ENCODE measurements around the gene PREX1. TPM values are rescaled to one million over a fixed set of nuclear protein-coding genes. Genes with fewer than 3 reads are reported as not detected.

The PREX1 gene
- total RNA-seq, 1 donor from 2014 or later, result 17.7 TPM

- TF ChIP-seq CTCF (IDR thresholded peaks at IDR 0.05), result no peak
- TF ChIP-seq POLR2AphosphoS5 (IDR thresholded peaks at IDR 0.05; ENCODE audit: insufficient read depth in 1 of 2, low read depth in 1 of 2), result no peak
- no peak for TF ChIP-seq POLR2A (IDR thresholded peaks at IDR 0.05)
- Histone ChIP-seq H3K9me3 (no peaks in the 10 kb centered on the region), H3K4me3 (no peak overlapping the region), H3K4me1 (peaks cover 16% of the 10 kb centered on the region), H3K27ac (no peak overlapping the region), H3K27me3 (no peaks in the 10 kb centered on the region), H3K36me3 (no peaks in the 10 kb centered on the region)
- no peak for DNase-seq (ENCODE audit: extremely low spot score in 2 of 2)
- intact Hi-C loops (cut with DNase I), result no loop called here
These were observed 137.8 kb downstream of the PREX1 start for GRCh38 chr20:48689874-48690571.

- no peaks in the 10 kb centered on the region for H3K27me3 ChIP-seq
- no peak overlapping the region for H3K27ac ChIP-seq
- H3K4me3 ChIP-seq, result no peak overlapping the region
- no peaks in the 10 kb centered on the region for H3K36me3 ChIP-seq
- TF ChIP-seq POLR2A (IDR thresholded peaks at IDR 0.05) (no peak), CTCF (IDR thresholded peaks at IDR 0.05) (no peak), POLR2AphosphoS5 (IDR thresholded peaks at IDR 0.05; ENCODE audit: insufficient read depth in 1 of 2, low read depth in 1 of 2) (no peak)
- intact Hi-C loops (cut with DNase I), result no loop called here
- DNase-seq (ENCODE audit: extremely low spot score in 2 of 2), result no peak
- H3K9me3 ChIP-seq, result no peaks in the 10 kb centered on the region
- H3K4me1 ChIP-seq, result peaks cover 21% of the 10 kb centered on the region
These were observed 138.4 kb downstream of the PREX1 start for GRCh38 chr20:48689388-48689787.

- intact Hi-C loops (cut with DNase I), result no loop called here
- peaks cover 25% of the 10 kb centered on the region for H3K4me1 ChIP-seq
- TF ChIP-seq CTCF (IDR thresholded peaks at IDR 0.05) (no peak), POLR2AphosphoS5 (IDR thresholded peaks at IDR 0.05; ENCODE audit: insufficient read depth in 1 of 2, low read depth in 1 of 2) (no peak), POLR2A (IDR thresholded peaks at IDR 0.05) (no peak)
- no peak for DNase-seq (ENCODE audit: extremely low spot score in 2 of 2)
- no peak overlapping the region for H3K4me3 ChIP-seq
- no peak overlapping the region for H3K27ac ChIP-seq
- H3K9me3 ChIP-seq, result no peaks in the 10 kb centered on the region
- H3K27me3 ChIP-seq, result no peaks in the 10 kb centered on the region
- H3K36me3 ChIP-seq, result no peaks in the 10 kb centered on the region
These were observed 139.2 kb downstream of the PREX1 start for GRCh38 chr20:48688579-48688978.

- Histone ChIP-seq H3K36me3 (no peaks in the 10 kb centered on the region), H3K4me1 (peaks cover 38% of the 10 kb centered on the region), H3K27ac (no peak overlapping the region), H3K4me3 (no peak overlapping the region), H3K9me3 (no peaks in the 10 kb centered on the region), H3K27me3 (no peaks in the 10 kb centered on the region)
- no peak for DNase-seq (ENCODE audit: extremely low spot score in 2 of 2)
- no peak for TF ChIP-seq POLR2AphosphoS5 (IDR thresholded peaks at IDR 0.05; ENCODE audit: insufficient read depth in 1 of 2, low read depth in 1 of 2)
- no peak for TF ChIP-seq CTCF (IDR thresholded peaks at IDR 0.05)
- TF ChIP-seq POLR2A (IDR thresholded peaks at IDR 0.05), result no peak
- intact Hi-C loops (cut with DNase I), result no loop called here
These were observed 140.5 kb downstream of the PREX1 start for GRCh38 chr20:48687117-48687800.

All from vagina (tissue), 2 donors.